HG02642 (cell line): Measurements from ENCODE around the gene EHHADH.

ENCODE experiments used
- ATAC-seq: cut with Tn5 transposase; IDR thresholded peaks from one replicate; pipeline ENCODE4 v1.9.1; 2021; ENCODE audit warnings: mild to moderate bottlenecking; ENCODE audit not compliant: unreplicated experiment, poor library complexity

The EHHADH gene

GRCh38 chr3:185200639-185201038, 53.2 kb downstream of the EHHADH start:
- no peak for ATAC-seq

- ATAC-seq: no peak
These were observed 54.2 kb downstream of the EHHADH start for GRCh38 chr3:185199671-185200070.

GRCh38 chr3:185199206-185199605, 54.6 kb downstream of the EHHADH start:
- ATAC-seq: no peak

GRCh38 chr3:185197068-185197467, 56.8 kb downstream of the EHHADH start:
- ATAC-seq: no peak

- ATAC-seq: no peak
These were observed 58.2 kb downstream of the EHHADH start for GRCh38 chr3:185195652-185196051.

- no peak for ATAC-seq
These were observed 65.0 kb downstream of the EHHADH start for GRCh38 chr3:185188816-185189215.

GRCh38 chr3:185187391-185187790, 66.5 kb downstream of the EHHADH start:
- no peak for ATAC-seq

- no peak for ATAC-seq
These were observed 77.0 kb downstream of the EHHADH start for GRCh38 chr3:185176750-185177359.

GRCh38 chr3:185175370-185175987, 78.4 kb downstream of the EHHADH start:
- ATAC-seq: peak; percentile 87

GRCh38 chr3:185172086-185173049, 81.5 kb downstream of the EHHADH start:
- ATAC-seq: no peak

- no peak for ATAC-seq
These were observed 89.2 kb downstream of the EHHADH start for GRCh38 chr3:185164428-185165217.

- ATAC-seq: no peak
These were observed 91.2 kb downstream of the EHHADH start for GRCh38 chr3:185162634-185163033.

- no peak for ATAC-seq
These were observed 92.1 kb downstream of the EHHADH start for GRCh38 chr3:185161761-185162160.

GRCh38 chr3:185157347-185157746, 96.5 kb downstream of the EHHADH start:
- no peak for ATAC-seq

- no peak for ATAC-seq
These were observed 98.2 kb downstream of the EHHADH start for GRCh38 chr3:185155678-185156077.

GRCh38 chr3:185153861-185154629, 99.8 kb downstream of the EHHADH start:
- no peak for ATAC-seq

- ATAC-seq: no peak
These were observed 100.6 kb downstream of the EHHADH start for GRCh38 chr3:185153171-185153771.

- no peak for ATAC-seq
These were observed 101.3 kb downstream of the EHHADH start, which contains the start of gene C3orf70 for GRCh38 chr3:185152410-185153170. TSS of gene C3orf70 (minus strand) at chr3:185153060. CDS start at chr3:185152823, 237 bp downstream.
